ENCODE data around the gene CBLN1.
"Not testable (repeated sequence)": the region's sequence is repeated elsewhere in the genome, so short reads cannot be mapped to it uniquely, and the experiment has no call there.

The CBLN1 gene

DNA sequence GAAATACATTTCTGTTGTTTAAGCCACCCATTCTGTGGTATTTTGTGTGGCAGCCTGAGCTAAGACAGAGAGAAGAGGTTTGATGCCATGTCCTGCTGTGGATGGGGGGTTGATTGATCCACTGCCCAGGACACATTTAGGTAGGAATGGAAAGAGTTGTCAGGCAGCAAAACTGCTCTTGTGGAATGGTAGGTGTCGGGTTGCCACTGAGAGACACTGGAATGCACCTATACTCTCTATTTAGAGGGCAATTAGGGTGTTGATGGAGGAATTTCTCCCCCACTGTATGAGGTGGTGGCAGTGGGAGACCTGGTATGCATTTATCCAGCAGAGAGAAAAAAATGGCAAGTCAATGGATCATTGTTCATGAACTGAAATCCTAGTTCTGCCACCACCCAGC, 30.9 kb downstream of the CBLN1 start:
- DNase-seq (ENCODE audit: low read depth, low spot score) = no peak
- ChIA-PET POLR2A (no interaction called here), CTCF (no interaction called here)
- TF ChIP-seq, protein P1, sequence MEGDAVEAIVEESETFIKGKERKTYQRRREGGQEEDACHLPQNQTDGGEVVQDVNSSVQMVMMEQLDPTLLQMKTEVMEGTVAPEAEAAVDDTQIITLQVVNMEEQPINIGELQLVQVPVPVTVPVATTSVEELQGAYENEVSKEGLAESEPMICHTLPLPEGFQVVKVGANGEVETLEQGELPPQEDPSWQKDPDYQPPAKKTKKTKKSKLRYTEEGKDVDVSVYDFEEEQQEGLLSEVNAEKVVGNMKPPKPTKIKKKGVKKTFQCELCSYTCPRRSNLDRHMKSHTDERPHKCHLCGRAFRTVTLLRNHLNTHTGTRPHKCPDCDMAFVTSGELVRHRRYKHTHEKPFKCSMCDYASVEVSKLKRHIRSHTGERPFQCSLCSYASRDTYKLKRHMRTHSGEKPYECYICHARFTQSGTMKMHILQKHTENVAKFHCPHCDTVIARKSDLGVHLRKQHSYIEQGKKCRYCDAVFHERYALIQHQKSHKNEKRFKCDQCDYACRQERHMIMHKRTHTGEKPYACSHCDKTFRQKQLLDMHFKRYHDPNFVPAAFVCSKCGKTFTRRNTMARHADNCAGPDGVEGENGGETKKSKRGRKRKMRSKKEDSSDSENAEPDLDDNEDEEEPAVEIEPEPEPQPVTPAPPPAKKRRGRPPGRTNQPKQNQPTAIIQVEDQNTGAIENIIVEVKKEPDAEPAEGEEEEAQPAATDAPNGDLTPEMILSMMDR (IDR thresholded peaks at IDR 0.05; ENCODE audit: insufficient read depth, low read length, missing control alignments) = no peak
- H3K4me3 ChIP-seq (ENCODE audit: low read depth, low read length) = no peak overlapping the region

DNA sequence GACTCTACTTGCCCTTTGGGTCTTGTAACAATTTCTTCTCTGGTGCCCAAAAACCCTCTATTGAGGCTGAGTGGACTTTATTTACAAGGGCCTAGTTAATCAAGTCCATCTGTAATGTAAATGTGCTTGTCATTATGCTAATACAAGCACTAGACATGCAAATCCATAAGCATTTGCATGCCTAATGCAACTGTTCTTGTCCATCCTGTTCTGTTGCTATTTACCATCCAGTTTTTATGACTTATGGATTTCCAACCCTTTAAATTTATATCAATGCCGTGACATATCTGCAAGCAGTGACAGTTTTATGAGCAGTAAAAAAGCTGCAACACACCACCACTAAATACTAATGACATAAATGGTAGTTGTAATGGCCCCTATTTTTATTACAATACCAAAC, 33.4 kb downstream of the CBLN1 start:
- TF ChIP-seq, protein P1 (IDR thresholded peaks at IDR 0.05; ENCODE audit: insufficient read depth, low read length, missing control alignments) = no peak
- POLR2A ChIA-PET = no interaction called here
- no peak for DNase-seq (ENCODE audit: low read depth, low spot score)
- no peak overlapping the region for H3K4me3 ChIP-seq (ENCODE audit: low read depth, low read length)
- CTCF ChIA-PET = no interaction called here

DNA sequence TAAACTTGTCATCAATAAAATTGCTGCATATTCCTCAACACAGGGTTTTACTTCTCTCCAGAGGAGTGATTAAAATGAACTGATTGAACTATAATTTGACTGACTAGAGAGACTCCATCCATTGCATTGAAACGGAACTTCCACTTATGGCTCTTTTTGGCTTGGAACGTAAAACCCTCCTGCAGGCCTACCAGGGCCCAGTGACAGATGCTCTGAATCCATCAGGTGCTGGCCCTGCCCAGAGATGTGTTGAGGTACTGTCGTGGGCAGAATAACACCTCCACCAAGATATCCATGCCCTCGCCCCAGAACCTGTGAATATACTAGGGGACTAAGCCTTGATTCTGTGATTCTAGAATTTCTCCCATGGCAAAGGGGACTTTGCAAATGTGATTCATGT, 45.4 kb downstream of the CBLN1 start:
- no peak for DNase-seq (ENCODE audit: low read depth, low spot score)
- ChIA-PET CTCF (no interaction called here), POLR2A (no interaction called here)
- TF ChIP-seq, protein P1 (IDR thresholded peaks at IDR 0.05; ENCODE audit: insufficient read depth, low read length, missing control alignments) = no peak
- H3K4me3 ChIP-seq (ENCODE audit: low read depth, low read length) = no peak overlapping the region

DNA sequence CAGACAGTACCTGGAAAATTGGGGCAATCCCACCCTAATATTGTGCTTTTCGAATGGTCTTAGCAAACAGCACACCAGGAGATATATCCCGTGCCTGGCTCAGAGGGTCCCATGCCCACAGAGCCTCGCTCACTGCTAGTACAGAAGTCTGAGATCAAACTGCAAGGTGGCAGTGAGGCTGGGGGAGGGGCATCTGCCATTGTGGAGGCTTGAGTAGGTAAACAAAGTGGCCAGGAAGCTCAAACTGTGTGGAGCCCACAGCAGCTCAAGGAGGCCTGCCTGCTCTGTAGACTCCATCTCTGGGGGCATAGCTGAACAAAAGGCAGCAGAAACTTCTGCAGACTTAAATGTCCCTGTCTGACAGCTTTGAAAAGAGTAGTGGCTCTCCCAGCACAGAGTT, 53.3 kb downstream of the CBLN1 start:
- CTCF ChIA-PET; DNase-seq (ENCODE audit: low read depth, low spot score); H3K4me3 ChIP-seq (ENCODE audit: low read depth, low read length); POLR2A ChIA-PET: not testable (repeated sequence)
